Measurements from ENCODE around the gene ATP6V1G1.

Gene ATP6V1G1

GRCh38 chr9:114621975-114622609 is 34.5 kb downstream of the ATP6V1G1 start:
- DNase-seq (ENCODE audit: low read depth): no peak
- TF ChIP-seq CTCF (IDR thresholded peaks at IDR 0.05; ENCODE audit: insufficient read depth, low read depth, low read length, missing control alignments): no peak
- no peak overlapping the region for H3K4me3 ChIP-seq (ENCODE audit: low read depth, low read length)

GRCh38 chr9:114624677-114625076 is 37.1 kb downstream of the ATP6V1G1 start:
- TF ChIP-seq CTCF (IDR thresholded peaks at IDR 0.05; ENCODE audit: insufficient read depth, low read depth, low read length, missing control alignments): no peak
- no peak for DNase-seq (ENCODE audit: low read depth)

DNA sequence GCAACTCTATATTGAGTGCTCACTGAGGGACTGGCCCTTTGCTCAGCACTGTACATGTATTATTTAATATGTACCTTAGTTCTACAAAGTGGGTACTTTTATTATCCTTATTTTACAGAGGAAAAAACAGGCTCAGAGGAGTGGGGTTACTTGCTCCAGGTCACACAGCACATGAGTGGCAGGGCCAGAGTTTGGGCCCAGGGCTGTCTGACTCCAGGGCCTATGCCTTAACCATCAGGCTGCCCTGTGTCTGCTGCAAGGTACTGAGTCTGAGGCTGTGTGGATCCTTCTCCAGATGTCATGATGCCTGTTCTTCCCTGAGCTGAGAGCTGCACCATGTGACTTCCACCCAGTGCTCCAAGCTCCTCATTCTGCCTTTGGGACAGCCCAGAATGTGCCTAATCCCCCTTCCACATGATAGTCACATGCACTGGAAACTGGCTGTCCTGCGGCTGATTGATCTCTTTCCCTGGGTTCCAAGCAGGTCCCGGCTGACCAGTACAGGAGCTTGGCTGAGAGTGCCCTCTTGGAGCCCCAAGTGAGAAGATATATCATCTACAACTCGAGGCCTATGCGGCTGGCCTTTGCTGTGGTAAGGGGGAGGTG is 38.9 kb downstream of the ATP6V1G1 start:
- DNase-seq (ENCODE audit: low read depth): no peak
- no peak overlapping the region for H3K4me3 ChIP-seq (ENCODE audit: low read depth, low read length)
- no peak for TF ChIP-seq CTCF (IDR thresholded peaks at IDR 0.05; ENCODE audit: insufficient read depth, low read depth, low read length, missing control alignments)

More at GRCh38 chr9:114624677-114625076, 37.1 kb downstream of the ATP6V1G1 start:
- H3K4me3 ChIP-seq (ENCODE audit: low read depth, low read length): no peak overlapping the region

GRCh38 chr9:114627553-114627952 is 40.0 kb downstream of the ATP6V1G1 start:
- DNase-seq (ENCODE audit: low read depth): no peak
- TF ChIP-seq CTCF (IDR thresholded peaks at IDR 0.05; ENCODE audit: insufficient read depth, low read depth, low read length, missing control alignments): no peak
- H3K4me3 ChIP-seq (ENCODE audit: low read depth, low read length): no peak overlapping the region

- DNase-seq (ENCODE audit: low read depth): no peak
- no peak overlapping the region for H3K4me3 ChIP-seq (ENCODE audit: low read depth, low read length)
- TF ChIP-seq CTCF (IDR thresholded peaks at IDR 0.05; ENCODE audit: insufficient read depth, low read depth, low read length, missing control alignments): no peak
These were observed 42.1 kb downstream of the ATP6V1G1 start for GRCh38 chr9:114629563-114630090.

- H3K4me3 ChIP-seq (ENCODE audit: low read depth, low read length): no peak overlapping the region
- DNase-seq (ENCODE audit: low read depth): no peak
- TF ChIP-seq CTCF (IDR thresholded peaks at IDR 0.05; ENCODE audit: insufficient read depth, low read depth, low read length, missing control alignments): no peak
These were observed 43.6 kb downstream of the ATP6V1G1 start for GRCh38 chr9:114631166-114631565.
